Measurements from ENCODE around the gene OLA1.
A peak's percentile ranks its signal among the peaks of the same experiment; 100 is the strongest.
"Not testable (repeated sequence)": the region's sequence is repeated elsewhere in the genome, so short reads cannot be mapped to it uniquely, and the experiment has no call there.

OLA1 gene

GRCh38 chr2:174248187-174248997 lies at the start of gene OLA1:
Gene OLA1, minus strand, starts transcription at chr2:174248532. Its CDS starts 1,717 bp downstream, at chr2:174246815.
- DNase-seq (ENCODE audit: low read depth): peak; percentile 95

GRCh38 chr2:174292908-174293307 lies 44.6 kb upstream of the OLA1 start:
- DNase-seq (ENCODE audit: low read depth): no peak

- no peak for DNase-seq (ENCODE audit: low read depth)
Measured at GRCh38 chr2:174286172-174286571, 37.8 kb upstream of the OLA1 start.

- no peak for DNase-seq (ENCODE audit: low read depth)
Measured at GRCh38 chr2:174282441-174282840, 34.1 kb upstream of the OLA1 start.

- DNase-seq (ENCODE audit: low read depth): no peak
Measured at GRCh38 chr2:174281736-174282135, 33.4 kb upstream of the OLA1 start.

GRCh38 chr2:174280596-174280995 lies 32.3 kb upstream of the OLA1 start:
- DNase-seq (ENCODE audit: low read depth): no peak

- not testable (repeated sequence) for DNase-seq (ENCODE audit: low read depth)
Measured at GRCh38 chr2:174270263-174270662, 21.9 kb upstream of the OLA1 start.

GRCh38 chr2:174266288-174266687 lies 18.0 kb upstream of the OLA1 start:
- no peak for DNase-seq (ENCODE audit: low read depth)

- DNase-seq (ENCODE audit: low read depth): no peak
Measured at GRCh38 chr2:174263997-174264396, 15.7 kb upstream of the OLA1 start.

GRCh38 chr2:174259981-174260380 lies 11.6 kb upstream of the OLA1 start:
- DNase-seq (ENCODE audit: low read depth): no peak

- DNase-seq (ENCODE audit: low read depth): no peak
Measured at GRCh38 chr2:174254267-174254666, 5.9 kb upstream of the OLA1 start.

- DNase-seq (ENCODE audit: low read depth): no peak
Measured at GRCh38 chr2:174248998-174249592, 763 bp upstream of the OLA1 start.

GRCh38 chr2:174247474-174248186 lies 702 bp downstream of the OLA1 start:
- DNase-seq (ENCODE audit: low read depth): no peak

- DNase-seq (ENCODE audit: low read depth): no peak
Measured at GRCh38 chr2:174246944-174247381, 1.4 kb downstream of the OLA1 start.

GRCh38 chr2:174245628-174246027 lies 2.7 kb downstream of the OLA1 start:
- not testable (repeated sequence) for DNase-seq (ENCODE audit: low read depth)

- no peak for DNase-seq (ENCODE audit: low read depth)
Measured at GRCh38 chr2:174245065-174245464, 3.3 kb downstream of the OLA1 start.

- no peak for DNase-seq (ENCODE audit: low read depth)
Measured at GRCh38 chr2:174243812-174244211, 4.5 kb downstream of the OLA1 start.

- no peak for DNase-seq (ENCODE audit: low read depth)
Measured at GRCh38 chr2:174240097-174240496, 8.2 kb downstream of the OLA1 start.

GRCh38 chr2:174236429-174236828 lies 11.9 kb downstream of the OLA1 start:
- DNase-seq (ENCODE audit: low read depth): no peak

GRCh38 chr2:174235680-174236079 lies 12.7 kb downstream of the OLA1 start:
- no peak for DNase-seq (ENCODE audit: low read depth)

GRCh38 chr2:174233771-174234275 lies 14.5 kb downstream of the OLA1 start:
- no peak for DNase-seq (ENCODE audit: low read depth)

GRCh38 chr2:174227748-174228147 lies 20.6 kb downstream of the OLA1 start:
- no peak for DNase-seq (ENCODE audit: low read depth)
